BLaER1 (cell line): ENCODE results near the gene HTT.

Experiments used
- H3K27ac ChIP-seq: shearing (Covaris generic); formaldehyde crosslinking; 2 replicates; pipeline ENCODE4 v1.8.1; 2022
- H3K27me3 ChIP-seq: shearing (Covaris generic); formaldehyde crosslinking; 2 replicates; pipeline ENCODE4 v1.8.1; 2022
- H3K36me3 ChIP-seq: shearing (Covaris generic); formaldehyde crosslinking; 2 replicates; pipeline ENCODE4 v1.8.1; 2022
- H3K4me1 ChIP-seq: shearing (Covaris generic); formaldehyde crosslinking; 2 replicates; pipeline ENCODE4 v1.8.1; 2022
- H3K4me2 ChIP-seq: shearing (Covaris generic); formaldehyde crosslinking; 2 replicates; pipeline ENCODE4 v1.8.1; 2022
- H3K4me3 ChIP-seq: shearing (Covaris generic); formaldehyde crosslinking; 2 replicates; pipeline ENCODE4 v1.8.1; 2022
- H3K9ac ChIP-seq: shearing (Covaris generic); formaldehyde crosslinking; 2 replicates; pipeline ENCODE4 v1.8.1; 2022
- H3K9me3 ChIP-seq: shearing (Covaris generic); formaldehyde crosslinking; 2 replicates; pipeline ENCODE4 v1.8.1; 2022
- H4K20me1 ChIP-seq: shearing (Covaris generic); formaldehyde crosslinking; 2 replicates; pipeline ENCODE4 v1.8.1; 2022
- Cebpa-rat ChIP-seq: shearing (Covaris generic); IDR thresholded peaks from 2 replicates; pipeline ENCODE4 v1.8.1; 2022

Gene HTT

DNA sequence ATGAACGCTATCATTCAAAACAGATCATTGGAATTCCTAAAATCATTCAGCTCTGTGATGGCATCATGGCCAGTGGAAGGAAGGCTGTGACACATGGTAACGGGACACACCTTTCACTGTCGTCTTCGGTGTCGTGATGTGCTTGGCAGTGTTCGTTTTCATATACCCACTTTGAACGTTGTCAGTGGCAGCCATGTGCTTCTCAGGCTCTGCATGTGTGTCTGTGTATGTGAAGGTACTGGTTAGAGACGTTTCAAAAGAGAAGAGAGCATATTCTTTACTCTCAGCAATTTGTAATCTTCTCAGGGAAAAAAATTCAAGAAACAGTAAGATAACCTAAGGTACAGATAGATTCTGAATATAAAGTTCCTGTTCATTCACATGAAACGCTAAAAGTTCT lies 103.9 kb downstream of the HTT start:
- Histone ChIP-seq H3K4me1 (peaks cover 9% of the 10 kb centered on the region), H3K9ac (no peak overlapping the region), H3K4me2 (no peak overlapping the region), H3K9me3 (no peaks in the 10 kb centered on the region), H3K27me3 (no peaks in the 10 kb centered on the region), H4K20me1 (no peaks in the 10 kb centered on the region), H3K4me3 (no peak overlapping the region), H3K36me3 (peaks cover 91% of the 10 kb centered on the region), H3K27ac (no peak overlapping the region)
- no peak for TF ChIP-seq Cebpa-rat

DNA sequence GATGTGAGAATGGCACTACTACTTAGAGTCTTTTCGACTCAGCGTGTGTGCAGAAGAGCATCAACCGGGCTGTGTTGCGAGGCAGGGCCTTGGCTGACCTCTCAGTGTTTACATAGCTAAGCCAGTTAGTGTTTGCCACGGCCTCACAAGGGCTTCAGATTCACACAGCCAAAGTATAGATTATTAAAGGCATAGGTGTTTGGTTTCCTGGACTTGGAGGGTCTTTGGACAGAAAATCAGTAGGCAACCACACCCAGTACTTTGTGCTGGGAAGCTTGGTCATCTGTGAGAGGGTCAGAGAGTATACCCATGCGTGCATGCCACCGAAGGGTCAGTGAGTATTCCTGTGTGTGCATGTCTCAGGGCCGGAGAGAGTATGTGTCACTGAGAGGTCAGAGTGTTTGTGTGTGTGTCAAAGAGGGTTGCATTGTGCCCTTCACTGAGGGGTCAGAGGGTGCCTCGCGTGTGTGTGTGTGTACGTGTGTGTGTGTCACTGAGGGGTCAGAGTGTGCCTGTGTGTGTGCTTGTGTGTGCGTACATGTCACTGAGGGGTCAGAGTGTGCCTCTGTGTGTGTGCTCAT lies 104.7 kb downstream of the HTT start:
- H3K27ac ChIP-seq, result no peak overlapping the region
- no peak for TF ChIP-seq Cebpa-rat
- no peaks in the 10 kb centered on the region for H3K27me3 ChIP-seq
- no peaks in the 10 kb centered on the region for H4K20me1 ChIP-seq
- peaks cover 6% of the 10 kb centered on the region for H3K4me1 ChIP-seq
- H3K9me3 ChIP-seq, result no peaks in the 10 kb centered on the region
- no peak overlapping the region for H3K4me2 ChIP-seq
- no peak overlapping the region for H3K4me3 ChIP-seq
- no peak overlapping the region for H3K9ac ChIP-seq
- H3K36me3 ChIP-seq, result peaks cover 91% of the 10 kb centered on the region

- H3K27me3 ChIP-seq, result no peaks in the 10 kb centered on the region
- H4K20me1 ChIP-seq, result no peaks in the 10 kb centered on the region
- H3K9me3 ChIP-seq, result no peaks in the 10 kb centered on the region
- H3K36me3 ChIP-seq, result peaks cover 97% of the 10 kb centered on the region
- no peak overlapping the region for H3K9ac ChIP-seq
- TF ChIP-seq Cebpa-rat, result no peak
- peaks cover 14% of the 10 kb centered on the region for H3K4me1 ChIP-seq
- H3K4me3 ChIP-seq, result no peak overlapping the region
- H3K4me2 ChIP-seq, result no peak overlapping the region
- no peak overlapping the region for H3K27ac ChIP-seq
These were observed 108.5 kb downstream of the HTT start for GRCh38 chr4:3183008-3183407.

- H3K9me3 ChIP-seq, result no peaks in the 10 kb centered on the region
- H4K20me1 ChIP-seq, result no peaks in the 10 kb centered on the region
- TF ChIP-seq Cebpa-rat, result no peak
- H3K4me2 ChIP-seq, result no peak overlapping the region; the same call in 1 of the 2 replicates
- H3K36me3 ChIP-seq, result peaks cover 97% of the 10 kb centered on the region
- H3K27ac ChIP-seq, result peak overlapping the region; percentile 14; the same call in 1 of the 2 replicates
- H3K4me3 ChIP-seq, result no peak overlapping the region
- H3K9ac ChIP-seq, result no peak overlapping the region
- H3K27me3 ChIP-seq, result no peaks in the 10 kb centered on the region
- peaks cover 14% of the 10 kb centered on the region for H3K4me1 ChIP-seq
These were observed 110.2 kb downstream of the HTT start for GRCh38 chr4:3184725-3185124.

DNA sequence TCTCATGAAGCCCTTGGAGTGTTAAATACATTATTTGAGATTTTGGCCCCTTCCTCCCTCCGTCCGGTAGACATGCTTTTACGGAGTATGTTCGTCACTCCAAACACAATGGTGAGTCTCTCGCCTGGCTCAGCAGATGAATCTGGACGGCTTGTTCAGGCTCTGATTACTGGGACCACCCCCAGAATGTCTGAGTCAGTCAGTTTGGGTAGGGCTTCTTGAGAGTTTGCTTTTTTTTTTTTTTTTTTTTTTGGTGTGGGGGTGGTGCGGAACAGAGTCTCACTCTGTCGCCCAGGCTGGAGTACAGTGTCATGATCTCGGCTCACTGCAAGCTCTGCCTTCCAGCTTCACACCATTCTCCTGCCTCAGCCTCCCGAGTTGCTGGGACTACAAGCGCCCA lies 112.1 kb downstream of the HTT start:
- Histone ChIP-seq H3K4me2 (no peak overlapping the region), H3K9me3 (no peaks in the 10 kb centered on the region), H3K4me1 (peaks cover 14% of the 10 kb centered on the region), H4K20me1 (no peaks in the 10 kb centered on the region), H3K27me3 (no peaks in the 10 kb centered on the region), H3K36me3 (peaks cover 94% of the 10 kb centered on the region), H3K27ac (no peak overlapping the region), H3K9ac (no peak overlapping the region), H3K4me3 (no peak overlapping the region)
- no peak for TF ChIP-seq Cebpa-rat

DNA sequence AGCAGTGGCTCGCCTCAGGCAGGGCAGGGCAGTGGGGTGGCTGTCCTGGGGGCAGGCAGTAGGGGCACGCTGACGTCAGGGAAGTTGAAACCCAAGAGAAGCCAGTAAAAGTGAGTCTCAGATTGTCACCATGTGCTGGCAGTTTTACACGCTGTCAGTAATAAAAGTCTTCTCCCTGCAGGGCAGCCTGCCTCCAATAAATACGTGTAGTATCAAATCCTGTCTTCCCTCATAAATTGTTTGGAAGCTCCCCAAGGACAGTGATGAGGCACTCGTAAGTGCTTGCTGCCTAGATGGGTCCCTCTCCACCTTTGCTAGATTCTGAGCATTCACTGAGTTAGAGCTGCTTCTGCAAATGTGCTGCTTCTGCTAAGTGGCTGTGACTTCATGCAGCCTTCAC lies 113.6 kb downstream of the HTT start:
- peaks cover 19% of the 10 kb centered on the region for H3K4me1 ChIP-seq
- no peak overlapping the region for H3K9ac ChIP-seq
- no peak overlapping the region for H3K4me3 ChIP-seq
- H3K9me3 ChIP-seq, result no peaks in the 10 kb centered on the region
- H3K27me3 ChIP-seq, result no peaks in the 10 kb centered on the region
- TF ChIP-seq Cebpa-rat, result no peak
- no peaks in the 10 kb centered on the region for H4K20me1 ChIP-seq
- no peak overlapping the region for H3K27ac ChIP-seq
- no peak overlapping the region for H3K4me2 ChIP-seq
- peaks cover 89% of the 10 kb centered on the region for H3K36me3 ChIP-seq

GRCh38 chr4:3189459-3189858 lies 115.0 kb downstream of the HTT start:
- no peak overlapping the region for H3K4me3 ChIP-seq
- no peak overlapping the region for H3K9ac ChIP-seq

DNA sequence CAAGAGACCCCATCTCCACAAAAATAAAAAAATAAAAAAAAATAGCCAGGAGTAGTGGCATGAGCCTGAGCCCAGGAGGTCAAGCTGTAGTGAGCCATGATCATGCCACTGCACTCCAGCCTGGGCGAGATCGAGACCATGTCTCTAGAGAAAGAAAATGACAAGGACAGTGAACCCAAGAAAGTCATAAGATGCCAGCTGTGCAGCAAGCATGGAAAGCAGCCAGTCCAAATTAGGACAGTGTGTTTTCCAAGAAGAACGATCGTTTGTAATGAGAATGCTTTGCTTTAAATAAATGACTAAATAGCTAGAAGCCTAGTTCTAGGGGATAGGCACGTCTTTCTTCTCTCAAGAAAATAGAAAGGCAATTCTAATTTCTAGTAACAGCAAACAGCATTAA lies 116.1 kb downstream of the HTT start:
- H4K20me1 ChIP-seq, result peaks cover 8% of the 10 kb centered on the region; the same call in 1 of the 2 replicates
- no peak overlapping the region for H3K9ac ChIP-seq
- peaks cover 78% of the 10 kb centered on the region for H3K36me3 ChIP-seq
- no peak overlapping the region for H3K27ac ChIP-seq
- no peak for TF ChIP-seq Cebpa-rat
- H3K4me2 ChIP-seq, result no peak overlapping the region
- no peaks in the 10 kb centered on the region for H3K27me3 ChIP-seq
- H3K4me3 ChIP-seq, result no peak overlapping the region
- no peaks in the 10 kb centered on the region for H3K9me3 ChIP-seq
- peaks cover 9% of the 10 kb centered on the region for H3K4me1 ChIP-seq

More at GRCh38 chr4:3189459-3189858, 115.0 kb downstream of the HTT start:
- Histone ChIP-seq H3K4me1 (peaks cover 19% of the 10 kb centered on the region), H3K4me2 (no peak overlapping the region), H3K27ac (no peak overlapping the region), H3K36me3 (peaks cover 78% of the 10 kb centered on the region), H3K27me3 (no peaks in the 10 kb centered on the region), H4K20me1 (peaks cover 2% of the 10 kb centered on the region; the same call in 1 of the 2 replicates), H3K9me3 (no peaks in the 10 kb centered on the region)
- TF ChIP-seq Cebpa-rat, result no peak

GRCh38 chr4:3192188-3192587 lies 117.7 kb downstream of the HTT start:
- Histone ChIP-seq H3K9me3 (no peaks in the 10 kb centered on the region), H3K4me3 (no peak overlapping the region)

GRCh38 chr4:3192827-3193226 lies 118.3 kb downstream of the HTT start:
- H3K27ac ChIP-seq, result no peak overlapping the region
- H3K9me3 ChIP-seq, result no peaks in the 10 kb centered on the region
- TF ChIP-seq Cebpa-rat, result no peak
- no peak overlapping the region for H3K4me3 ChIP-seq
- no peak overlapping the region for H3K9ac ChIP-seq
- H3K36me3 ChIP-seq, result peaks cover 78% of the 10 kb centered on the region
- H3K4me1 ChIP-seq, result peaks cover 17% of the 10 kb centered on the region
- H4K20me1 ChIP-seq, result peaks cover 8% of the 10 kb centered on the region; the same call in 1 of the 2 replicates
- no peak overlapping the region for H3K4me2 ChIP-seq
- H3K27me3 ChIP-seq, result no peaks in the 10 kb centered on the region

More at GRCh38 chr4:3192188-3192587, 117.7 kb downstream of the HTT start:
- Histone ChIP-seq H4K20me1 (peaks cover 8% of the 10 kb centered on the region; the same call in 1 of the 2 replicates), H3K27me3 (no peaks in the 10 kb centered on the region), H3K4me1 (peaks cover 17% of the 10 kb centered on the region), H3K4me2 (no peak overlapping the region), H3K27ac (peak overlapping the region; percentile 36; the same call in 1 of the 2 replicates), H3K9ac (no peak overlapping the region), H3K36me3 (peaks cover 78% of the 10 kb centered on the region)
- no peak for TF ChIP-seq Cebpa-rat
